Suprapubic skin (tissue), 4 donors: ENCODE measurements around the gene HSPA1L. TPM values are rescaled to one million over a fixed set of nuclear protein-coding genes. Genes with fewer than 3 reads are reported as not detected.
"Not testable (repeated sequence)": the region's sequence is repeated elsewhere in the genome, so short reads cannot be mapped to it uniquely, and the experiment has no call there.

Experiments used
- DNase-seq, 2 donors: peaks; one replicate each; pipeline ENCODE4 v3.0.0-alpha.2; 2019; ENCODE audit warnings: low spot score in 2 of 2
- H3K27ac ChIP-seq: fragments of 200-600 bp; sonication (generic); one replicate; pipeline ENCODE4 v1.5.1; 2019
- H3K27me3 ChIP-seq: fragments of 200-600 bp; sonication (generic); one replicate; pipeline ENCODE4 v1.5.1; 2019
- H3K36me3 ChIP-seq: fragments of 200-600 bp; sonication (generic); one replicate; pipeline ENCODE4 v1.5.1; 2019
- H3K4me1 ChIP-seq: fragments of 200-600 bp; sonication (generic); one replicate; pipeline ENCODE4 v1.5.1; 2019
- H3K4me3 ChIP-seq: fragments of 200-600 bp; sonication (generic); one replicate; pipeline ENCODE4 v1.5.1; 2019; ENCODE audit warnings: mild to moderate bottlenecking
- H3K9me3 ChIP-seq: fragments of 200-600 bp; sonication (generic); one replicate; pipeline ENCODE4 v1.5.1; 2019
- EP300 ChIP-seq: sonication (generic); formaldehyde crosslinking; IDR thresholded peaks from one replicate; pipeline ENCODE4 v1.6.1; 2017; ENCODE audit warnings: antibody characterized with exemption
- POLR2A ChIP-seq, 2 donors: fragments of 450-650 bp; IDR thresholded peaks; one replicate each; pipeline ENCODE4 v1.6.1; 2017; ENCODE audit warnings: antibody characterized with exemption in 2 of 2, mild to moderate bottlenecking in 2 of 2, moderate library complexity in 2 of 2
- POLR2AphosphoS5 ChIP-seq, 3 donors: sonication (generic); formaldehyde crosslinking; IDR thresholded peaks; one replicate each; pipeline ENCODE4 v1.6.1; 2017; ENCODE audit warnings: antibody characterized with exemption in 3 of 3
- WGBS: methylation state at CpG from one replicate; pipeline ENCODE4 v1.1.5; 2018; 5-methylcytosine and 5-hydroxymethylcytosine counted together
- total RNA-seq, 4 donors: library from RNA; depleted of rRNA; stranded (reverse); fragments of >200 nt; gene quantifications; one replicate each; pipeline ENCODE4 v1.1.0, GENCODE V29; 2016
- TF ChIP-seq, protein P1 (sequence below), 2 donors: fragments of 200-600 bp in 1 of 2; fragments of 450-650 bp in 1 of 2; sonication (generic) in 1 of 2; IDR thresholded peaks; one replicate each; pipeline ENCODE4 v1.5.1; 2016 to 2019; ENCODE audit warnings: antibody characterized with exemption in 2 of 2, mild to moderate bottlenecking in 1 of 2, moderate library complexity in 1 of 2

Gene HSPA1L
- total RNA-seq, 4 donors from 2014 or later: 0.83 to 3.1 (median 1.8) TPM

DNA sequence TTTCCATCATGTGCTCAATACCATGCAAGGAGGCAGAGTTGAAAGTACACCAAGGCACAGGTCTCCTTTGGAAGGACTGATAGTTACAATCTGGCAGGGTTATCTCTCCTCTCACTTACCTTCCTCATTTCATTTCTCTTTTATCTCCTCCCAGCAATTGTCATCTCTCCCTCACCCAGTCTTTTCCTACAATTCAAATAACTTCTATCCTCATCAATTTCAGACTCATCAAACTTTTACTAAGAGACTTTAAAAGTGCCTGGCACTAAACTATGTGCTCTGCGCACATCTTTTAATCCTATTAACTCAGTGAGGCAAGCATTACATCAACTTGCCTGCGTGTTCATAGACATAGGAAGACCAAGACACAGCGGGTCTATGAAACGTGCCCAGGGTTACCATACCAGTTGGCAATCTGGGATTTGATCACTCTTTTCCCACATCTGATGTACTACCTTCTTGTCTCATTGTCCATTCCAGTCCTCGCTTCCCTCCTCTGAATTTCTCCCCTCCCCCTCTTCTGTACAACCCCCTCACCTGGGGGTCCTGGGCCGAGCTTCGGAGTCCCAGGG is 20.7 kb downstream of the HSPA1L start:
- no peaks in the 10 kb centered on the region for H3K27me3 ChIP-seq
- H3K36me3 ChIP-seq: peaks cover 29% of the 10 kb centered on the region
- H3K4me1 ChIP-seq: peaks cover 43% of the 10 kb centered on the region
- no peaks in the 10 kb centered on the region for H3K9me3 ChIP-seq
- no peak for DNase-seq
- 7% methylated on average over 7 of the region's 7 CpGs for WGBS
- peak overlapping the region; percentile 70 for H3K4me3 ChIP-seq
- peak overlapping the region; percentile 97 for H3K27ac ChIP-seq
- TF ChIP-seq EP300 (no peak), POLR2A (IDR thresholded peaks at IDR 0.05) (no peak), POLR2AphosphoS5 (IDR thresholded peaks at IDR 0.05) (no peak)
- TF ChIP-seq, protein P1, sequence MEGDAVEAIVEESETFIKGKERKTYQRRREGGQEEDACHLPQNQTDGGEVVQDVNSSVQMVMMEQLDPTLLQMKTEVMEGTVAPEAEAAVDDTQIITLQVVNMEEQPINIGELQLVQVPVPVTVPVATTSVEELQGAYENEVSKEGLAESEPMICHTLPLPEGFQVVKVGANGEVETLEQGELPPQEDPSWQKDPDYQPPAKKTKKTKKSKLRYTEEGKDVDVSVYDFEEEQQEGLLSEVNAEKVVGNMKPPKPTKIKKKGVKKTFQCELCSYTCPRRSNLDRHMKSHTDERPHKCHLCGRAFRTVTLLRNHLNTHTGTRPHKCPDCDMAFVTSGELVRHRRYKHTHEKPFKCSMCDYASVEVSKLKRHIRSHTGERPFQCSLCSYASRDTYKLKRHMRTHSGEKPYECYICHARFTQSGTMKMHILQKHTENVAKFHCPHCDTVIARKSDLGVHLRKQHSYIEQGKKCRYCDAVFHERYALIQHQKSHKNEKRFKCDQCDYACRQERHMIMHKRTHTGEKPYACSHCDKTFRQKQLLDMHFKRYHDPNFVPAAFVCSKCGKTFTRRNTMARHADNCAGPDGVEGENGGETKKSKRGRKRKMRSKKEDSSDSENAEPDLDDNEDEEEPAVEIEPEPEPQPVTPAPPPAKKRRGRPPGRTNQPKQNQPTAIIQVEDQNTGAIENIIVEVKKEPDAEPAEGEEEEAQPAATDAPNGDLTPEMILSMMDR (IDR thresholded peaks at IDR 0.05): no peak

DNA sequence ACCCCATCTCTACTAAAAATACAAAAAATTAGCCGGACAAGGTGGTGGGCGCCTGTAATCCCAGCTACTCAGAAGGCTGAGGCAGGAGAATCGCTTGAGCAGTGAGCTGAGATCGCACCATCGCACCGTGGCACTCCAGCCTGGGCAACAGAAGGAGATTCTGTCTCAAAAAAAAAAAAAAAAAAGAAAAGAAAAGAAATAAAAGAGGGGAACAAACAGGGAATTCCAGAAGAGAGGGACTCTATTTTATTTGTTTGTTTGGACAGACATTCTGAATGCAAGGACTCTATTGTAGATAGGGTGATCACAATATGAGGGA is 21.2 kb downstream of the HSPA1L start:
- not testable (repeated sequence) for DNase-seq, H3K27me3 ChIP-seq, H3K9me3 ChIP-seq
- WGBS: 89% methylated on average over 6 of the region's 6 CpGs
- Histone ChIP-seq H3K36me3 (peaks cover 32% of the 10 kb centered on the region), H3K4me3 (peak overlapping the region; percentile 70), H3K4me1 (peaks cover 45% of the 10 kb centered on the region), H3K27ac (peak overlapping the region; percentile 97)

DNA sequence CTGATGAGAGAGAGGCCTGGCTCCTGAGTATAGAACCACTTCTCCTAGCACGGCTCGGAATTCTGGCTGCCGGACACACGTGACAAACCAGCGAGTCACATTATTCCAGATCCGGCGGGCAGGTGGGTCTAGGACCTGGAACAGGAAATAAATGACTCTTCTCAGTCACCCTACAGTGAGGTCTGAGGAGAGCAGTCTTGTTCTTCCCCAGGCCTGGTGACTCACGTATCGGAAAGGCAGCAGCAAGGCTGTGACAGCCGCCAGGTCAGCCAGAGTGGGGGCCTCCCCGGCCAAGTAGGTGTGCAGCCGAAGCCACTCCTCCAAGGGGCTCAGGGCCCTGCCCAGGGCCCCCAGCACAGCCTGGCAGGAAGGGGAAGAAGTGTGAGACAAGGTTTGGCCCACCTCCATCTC is 22.3 kb downstream of the HSPA1L start:
- no peak overlapping the region for H3K27ac ChIP-seq
- no peak overlapping the region for H3K4me3 ChIP-seq
- WGBS: 82% methylated on average over 12 of the region's 12 CpGs
- H3K9me3 ChIP-seq: no peaks in the 10 kb centered on the region
- peaks cover 39% of the 10 kb centered on the region for H3K36me3 ChIP-seq
- no peaks in the 10 kb centered on the region for H3K27me3 ChIP-seq
- H3K4me1 ChIP-seq: peaks cover 45% of the 10 kb centered on the region
- no peak for DNase-seq
- TF ChIP-seq, protein P1 (IDR thresholded peaks at IDR 0.05): no peak
- TF ChIP-seq EP300 (no peak), POLR2A (IDR thresholded peaks at IDR 0.05) (no peak), POLR2AphosphoS5 (IDR thresholded peaks at IDR 0.05) (no peak)

DNA sequence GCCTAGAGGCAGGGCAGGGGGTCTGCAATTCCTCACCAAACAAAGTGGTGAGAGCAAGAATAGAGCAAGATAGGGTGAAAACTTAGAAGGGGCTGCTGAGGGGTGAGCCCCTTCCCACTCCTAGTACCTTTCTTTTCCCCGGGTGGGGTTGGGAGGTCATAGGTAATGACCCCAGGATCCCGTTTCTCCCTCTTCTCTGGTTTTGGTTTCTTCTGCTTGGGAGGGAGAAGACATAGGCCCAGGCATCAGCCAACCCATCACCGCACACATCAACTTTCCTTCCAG is 23.1 kb downstream of the HSPA1L start:
- H3K9me3 ChIP-seq: no peaks in the 10 kb centered on the region
- WGBS: 72% methylated on average over 3 of the region's 3 CpGs
- H3K27ac ChIP-seq: no peak overlapping the region
- H3K4me1 ChIP-seq: peaks cover 41% of the 10 kb centered on the region
- TF ChIP-seq EP300: no peak
- TF ChIP-seq, protein P1 (IDR thresholded peaks at IDR 0.05): no peak
- no peak for TF ChIP-seq POLR2AphosphoS5 (IDR thresholded peaks at IDR 0.05)
- no peak for TF ChIP-seq POLR2A (IDR thresholded peaks at IDR 0.05)
- no peak overlapping the region for H3K4me3 ChIP-seq
- peaks cover 45% of the 10 kb centered on the region for H3K36me3 ChIP-seq
- no peaks in the 10 kb centered on the region for H3K27me3 ChIP-seq
- no peak for DNase-seq

DNA sequence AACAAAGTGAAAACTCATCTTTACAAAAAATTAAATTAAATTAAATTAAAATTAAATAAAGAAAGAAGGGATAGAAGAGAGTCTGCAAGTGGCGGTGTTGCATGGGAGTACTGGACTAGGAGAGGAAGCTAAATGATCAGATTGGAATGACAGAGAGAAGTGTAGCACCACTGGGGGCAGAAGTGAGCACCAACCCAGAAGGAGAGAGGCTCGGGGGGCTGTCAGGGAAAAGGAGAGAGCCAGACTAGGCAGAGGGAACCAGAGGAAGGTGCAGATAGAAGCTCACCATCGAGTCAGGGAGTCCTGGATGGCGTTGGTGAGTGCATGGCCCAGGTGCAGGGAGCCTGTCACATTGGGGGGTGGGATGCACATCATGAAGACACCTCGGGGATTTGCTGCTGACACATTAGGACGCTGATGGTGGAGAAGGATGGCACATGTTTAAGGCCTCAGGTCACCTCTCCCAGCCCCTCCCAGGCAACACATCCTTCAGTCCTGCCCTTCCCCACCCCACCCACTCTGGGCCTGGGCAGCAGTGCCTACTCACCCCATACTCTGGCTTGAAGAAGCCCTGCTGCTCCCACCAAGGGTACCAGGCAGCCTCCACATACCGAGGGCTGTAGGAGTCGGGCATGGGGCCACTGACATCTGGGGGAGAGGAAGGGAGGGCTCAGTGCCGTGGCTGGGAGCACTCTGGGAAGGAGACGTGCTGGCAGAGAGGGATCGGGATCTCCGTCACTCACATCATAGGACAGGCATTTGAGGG is 23.6 kb downstream of the HSPA1L start:
- Histone ChIP-seq H3K27me3 (no peaks in the 10 kb centered on the region), H3K36me3 (peaks cover 45% of the 10 kb centered on the region), H3K4me3 (no peak overlapping the region), H3K9me3 (no peaks in the 10 kb centered on the region), H3K4me1 (peaks cover 36% of the 10 kb centered on the region), H3K27ac (no peak overlapping the region)
- whole genome bisulfite sequencing: 64% methylated on average over 11 of the region's 12 CpGs
- TF ChIP-seq, protein P1 (IDR thresholded peaks at IDR 0.05): peak in 1 of 2 donors; percentile 54
- no peak for TF ChIP-seq POLR2AphosphoS5 (IDR thresholded peaks at IDR 0.05)
- no peak for DNase-seq

DNA sequence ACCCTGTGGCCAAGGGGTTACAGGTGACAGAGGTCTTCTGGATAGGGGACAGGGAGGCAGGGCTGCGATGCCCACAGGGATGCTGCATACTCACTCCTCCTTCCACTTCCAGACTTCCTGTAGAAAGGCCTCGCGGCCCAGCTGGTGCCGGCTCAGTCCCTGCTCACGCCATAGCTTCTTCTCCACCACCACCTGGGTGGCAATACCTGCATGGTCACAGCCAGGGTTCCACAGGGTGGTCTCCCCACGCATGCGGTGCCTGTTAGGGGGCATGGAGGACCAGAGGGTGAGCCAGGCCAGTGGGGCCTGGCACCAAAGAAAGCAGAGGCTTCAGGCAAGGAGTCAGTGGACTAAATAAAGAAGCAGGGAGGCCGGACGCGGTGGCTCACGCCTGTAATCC is 29.6 kb downstream of the HSPA1L start:
- peaks cover 80% of the 10 kb centered on the region for H3K36me3 ChIP-seq
- no peak overlapping the region for H3K27ac ChIP-seq
- H3K4me3 ChIP-seq: no peak overlapping the region
- TF ChIP-seq POLR2AphosphoS5 (IDR thresholded peaks at IDR 0.05) (no peak), EP300 (no peak), POLR2A (IDR thresholded peaks at IDR 0.05) (no peak)
- TF ChIP-seq, protein P1 (IDR thresholded peaks at IDR 0.05): no peak
- no peaks in the 10 kb centered on the region for H3K27me3 ChIP-seq
- DNase-seq: no peak
- H3K4me1 ChIP-seq: peaks cover 2% of the 10 kb centered on the region
- no peaks in the 10 kb centered on the region for H3K9me3 ChIP-seq
- 94% methylated on average over 7 of the region's 11 CpGs for WGBS
